Activated naive CD8-positive, alpha-beta T cell (primary cell): ENCODE data around the gene RAB25.
A peak's percentile ranks its signal among the peaks of the same experiment; 100 is the strongest.

Experiments used
- H3K27ac Mint-ChIP-seq: one replicate; pipeline ENCODE4 v1.8.0; 2021; ENCODE audit warnings: mixed read lengths
- H3K27me3 Mint-ChIP-seq: one replicate; pipeline ENCODE4 v1.8.0; 2021; ENCODE audit warnings: mixed read lengths
- H3K36me3 Mint-ChIP-seq: one replicate; pipeline ENCODE4 v1.8.0; 2021; ENCODE audit warnings: mixed read lengths
- H3K4me1 Mint-ChIP-seq: one replicate; pipeline ENCODE4 v1.8.0; 2021; ENCODE audit warnings: low read depth, mixed read lengths
- H3K4me3 Mint-ChIP-seq: one replicate; pipeline ENCODE4 v1.8.0; 2021; ENCODE audit warnings: mild to moderate bottlenecking, mixed read lengths
- H3K9me3 Mint-ChIP-seq: one replicate; pipeline ENCODE4 v1.8.0; 2021; ENCODE audit warnings: low read depth, mixed read lengths

RAB25 gene

GRCh38 chr1:156048663-156049258 is 12.2 kb upstream of the RAB25 start:
- no peak overlapping the region for H3K4me3 Mint-ChIP-seq
- H3K9me3 Mint-ChIP-seq: no peaks in the 10 kb centered on the region
- H3K36me3 Mint-ChIP-seq: no peaks in the 10 kb centered on the region
- no peaks in the 10 kb centered on the region for H3K27me3 Mint-ChIP-seq
- peaks cover 16% of the 10 kb centered on the region for H3K4me1 Mint-ChIP-seq
- no peak overlapping the region for H3K27ac Mint-ChIP-seq

- Mint-ChIP-seq H3K4me3 (no peak overlapping the region), H3K27me3 (no peaks in the 10 kb centered on the region), H3K4me1 (peaks cover 20% of the 10 kb centered on the region), H3K9me3 (no peaks in the 10 kb centered on the region), H3K36me3 (no peaks in the 10 kb centered on the region), H3K27ac (no peak overlapping the region)
These were observed 10.6 kb upstream of the RAB25 start for GRCh38 chr1:156050376-156050775.

DNA sequence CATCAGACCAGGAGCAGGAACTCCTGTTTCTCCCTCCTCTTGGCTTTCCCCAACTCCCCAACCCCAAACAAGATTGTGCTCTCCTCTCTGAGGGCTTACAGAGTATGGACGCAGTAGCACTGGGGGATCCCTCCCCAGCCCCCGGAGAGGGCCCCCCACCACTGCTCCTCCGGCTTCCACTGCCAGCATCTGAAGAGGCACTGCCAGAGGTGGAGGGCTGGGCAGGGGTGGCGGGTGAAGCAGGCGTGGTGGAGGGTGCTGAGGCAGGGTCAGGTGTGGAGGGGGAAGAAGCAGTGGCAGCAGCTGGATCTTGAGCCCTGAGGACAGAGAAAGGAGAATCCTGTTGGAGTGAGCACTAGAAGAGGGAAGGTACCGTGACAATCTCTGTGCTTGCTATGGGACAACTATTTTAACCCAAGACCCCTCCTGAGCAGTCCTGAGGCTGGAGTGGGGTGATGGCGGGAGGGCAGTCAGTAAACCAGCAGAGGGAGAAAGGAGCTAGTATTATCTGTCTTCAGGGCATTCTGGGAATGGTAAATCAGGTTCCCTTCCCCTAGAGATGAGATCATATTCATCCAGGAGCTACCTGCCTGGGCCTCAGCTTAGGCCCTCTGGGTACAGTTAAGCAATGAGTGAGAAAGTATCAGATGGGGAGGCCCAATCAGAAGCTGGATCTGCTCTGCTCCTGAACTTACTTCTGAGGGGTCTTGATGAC is 9.8 kb upstream of the RAB25 start:
- Mint-ChIP-seq H3K27ac (peak overlapping the region; percentile 6), H3K4me1 (peaks cover 25% of the 10 kb centered on the region), H3K36me3 (no peaks in the 10 kb centered on the region), H3K4me3 (peak overlapping the region; percentile 53), H3K27me3 (no peaks in the 10 kb centered on the region), H3K9me3 (no peaks in the 10 kb centered on the region)

DNA sequence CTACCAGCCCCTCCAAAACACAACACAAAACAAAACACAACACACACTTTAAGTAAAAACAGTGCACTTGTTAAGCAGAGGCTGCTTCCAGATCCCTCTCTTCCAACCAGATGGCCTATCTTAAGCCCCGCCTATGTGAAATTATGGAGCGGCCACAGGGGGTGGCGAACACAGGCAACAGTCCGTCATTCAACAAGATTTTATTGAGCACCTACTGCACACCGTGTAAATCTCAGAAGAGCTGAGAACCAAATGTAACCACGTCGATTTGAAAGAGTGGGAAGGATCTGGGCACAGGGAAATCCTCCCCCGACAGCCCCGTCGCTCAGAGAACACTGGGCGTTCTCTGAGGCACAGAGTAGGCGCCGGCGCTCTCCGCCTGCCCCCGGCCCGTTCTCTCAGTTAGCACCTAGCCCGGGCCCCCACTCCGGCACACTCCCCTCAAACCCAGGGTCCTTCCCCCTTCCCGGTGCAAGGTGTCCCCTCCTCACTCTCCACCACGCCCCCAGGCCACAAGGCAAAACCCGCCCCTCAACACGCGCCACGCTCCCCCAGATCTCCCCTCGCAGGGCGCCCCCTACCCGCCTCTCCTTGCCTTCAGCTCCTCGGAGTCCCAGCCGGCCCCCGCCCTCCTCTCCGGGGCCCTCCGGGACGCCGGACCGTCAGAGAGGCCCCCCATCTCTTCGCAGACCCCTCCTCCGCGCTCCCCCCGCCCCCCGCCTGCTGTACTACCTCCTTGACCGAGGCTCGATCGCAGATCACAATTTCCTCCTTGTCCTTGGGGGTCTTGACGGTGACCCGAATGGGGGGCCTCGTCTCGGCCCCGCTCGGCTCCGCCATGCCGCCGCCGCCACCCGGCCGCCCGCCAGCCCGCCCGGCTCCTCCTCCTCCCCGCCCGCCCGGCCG is 7.8 kb upstream of the RAB25 start:
- Mint-ChIP-seq H3K4me3 (peak overlapping the region; percentile 97), H3K4me1 (peaks cover 30% of the 10 kb centered on the region), H3K27me3 (no peaks in the 10 kb centered on the region), H3K27ac (peak overlapping the region; percentile 91), H3K36me3 (no peaks in the 10 kb centered on the region), H3K9me3 (no peaks in the 10 kb centered on the region)

DNA sequence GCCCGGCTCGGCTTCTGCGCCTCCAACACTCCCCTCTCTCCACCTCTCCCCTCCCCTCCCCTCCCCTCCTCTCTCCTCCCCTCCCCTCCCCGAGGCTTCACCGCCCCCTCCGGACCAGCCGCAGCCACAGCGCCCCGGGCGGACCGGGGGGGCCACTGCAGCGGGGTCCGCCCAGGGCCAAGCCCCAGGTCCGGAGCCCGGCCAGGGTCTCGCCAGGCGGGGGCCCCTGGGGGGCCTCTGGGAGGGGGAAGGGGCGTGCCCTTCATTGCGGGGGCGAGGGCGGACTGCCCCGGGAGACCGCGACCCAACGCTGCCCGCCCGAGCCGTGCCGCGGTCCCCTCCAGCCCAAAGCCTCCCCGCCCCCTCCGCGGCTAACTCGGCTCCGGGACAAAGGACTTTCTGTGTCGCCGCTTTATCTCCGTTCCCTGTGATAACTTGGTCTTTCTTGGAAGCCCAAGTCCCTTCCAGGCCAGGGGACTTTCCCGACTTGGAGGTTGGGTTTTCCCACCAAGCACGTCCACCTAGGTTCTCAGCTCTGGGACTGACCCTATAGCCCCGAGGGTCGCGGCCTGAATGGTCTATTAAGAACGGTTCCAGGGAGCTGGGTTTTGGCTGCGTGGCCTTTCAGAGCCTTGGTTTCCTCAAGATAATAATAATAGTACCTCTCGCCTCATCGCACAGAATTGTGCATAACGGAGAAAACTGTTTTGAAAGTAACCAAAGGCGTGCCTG is 7.0 kb upstream of the RAB25 start, which contains the start of gene UBQLN4:
TSS of gene UBQLN4 (minus strand) at position 31 of the 732 bp plus-strand sequence. CDS start 97 bp downstream, outside the sequence.
- Mint-ChIP-seq H3K27ac (peak within 1 kb of the TSS; percentile 98), H3K4me1 (peaks cover 30% of the 10 kb centered on the region), H3K36me3 (no peaks in the 10 kb centered on the region), H3K4me3 (peak within 1 kb of the TSS; percentile 97), H3K9me3 (no peaks in the 10 kb centered on the region), H3K27me3 (no peaks in the 10 kb centered on the region)

DNA sequence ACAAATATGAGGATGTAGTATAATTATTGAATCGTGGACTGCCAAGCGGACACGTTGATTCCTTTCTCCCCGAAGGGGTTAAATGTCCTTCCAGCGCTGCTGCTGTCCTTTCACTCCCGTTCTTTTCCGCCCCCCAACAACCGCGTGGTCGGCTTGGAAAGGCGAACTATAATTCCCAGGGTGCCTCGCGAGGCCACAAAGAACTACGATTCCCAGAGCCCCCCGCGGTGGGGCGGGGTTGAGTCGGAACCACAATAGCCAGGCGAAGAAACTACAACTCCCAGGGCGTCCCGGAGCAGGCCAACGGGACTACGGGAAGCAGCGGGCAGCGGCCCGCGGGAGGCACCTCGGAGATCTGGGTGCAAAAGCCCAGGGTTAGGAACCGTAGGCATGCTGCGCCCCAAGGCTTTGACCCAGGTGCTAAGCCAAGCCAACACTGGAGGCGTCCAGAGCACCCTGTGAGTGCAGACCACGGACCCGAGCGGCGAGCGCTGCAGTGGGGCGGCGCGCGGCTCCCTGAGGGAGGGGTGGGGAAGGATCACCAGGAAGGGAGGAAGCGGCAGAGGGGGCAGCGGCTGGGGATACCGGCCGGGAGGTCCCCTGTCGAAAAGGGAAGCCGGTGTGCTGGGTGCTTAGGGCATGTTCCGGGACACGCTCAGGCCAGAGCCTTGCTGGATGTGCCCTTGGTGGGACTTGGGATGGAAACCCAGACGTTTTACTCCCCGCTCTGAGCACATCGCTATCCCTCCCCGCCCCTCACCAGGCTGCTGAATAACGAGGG is 6.3 kb upstream of the RAB25 start, which contains the start of gene LAMTOR2:
TSS of gene LAMTOR2 (plus strand) at position 283 of the 781 bp plus-strand sequence. CDS start at position 391, 108 bp downstream.
- H3K36me3 Mint-ChIP-seq: no peaks in the 10 kb centered on the region
- peaks cover 30% of the 10 kb centered on the region for H3K4me1 Mint-ChIP-seq
- H3K27ac Mint-ChIP-seq: peak within 1 kb of the TSS; percentile 98
- H3K9me3 Mint-ChIP-seq: no peaks in the 10 kb centered on the region
- no peaks in the 10 kb centered on the region for H3K27me3 Mint-ChIP-seq
- peak within 1 kb of the TSS; percentile 97 for H3K4me3 Mint-ChIP-seq

DNA sequence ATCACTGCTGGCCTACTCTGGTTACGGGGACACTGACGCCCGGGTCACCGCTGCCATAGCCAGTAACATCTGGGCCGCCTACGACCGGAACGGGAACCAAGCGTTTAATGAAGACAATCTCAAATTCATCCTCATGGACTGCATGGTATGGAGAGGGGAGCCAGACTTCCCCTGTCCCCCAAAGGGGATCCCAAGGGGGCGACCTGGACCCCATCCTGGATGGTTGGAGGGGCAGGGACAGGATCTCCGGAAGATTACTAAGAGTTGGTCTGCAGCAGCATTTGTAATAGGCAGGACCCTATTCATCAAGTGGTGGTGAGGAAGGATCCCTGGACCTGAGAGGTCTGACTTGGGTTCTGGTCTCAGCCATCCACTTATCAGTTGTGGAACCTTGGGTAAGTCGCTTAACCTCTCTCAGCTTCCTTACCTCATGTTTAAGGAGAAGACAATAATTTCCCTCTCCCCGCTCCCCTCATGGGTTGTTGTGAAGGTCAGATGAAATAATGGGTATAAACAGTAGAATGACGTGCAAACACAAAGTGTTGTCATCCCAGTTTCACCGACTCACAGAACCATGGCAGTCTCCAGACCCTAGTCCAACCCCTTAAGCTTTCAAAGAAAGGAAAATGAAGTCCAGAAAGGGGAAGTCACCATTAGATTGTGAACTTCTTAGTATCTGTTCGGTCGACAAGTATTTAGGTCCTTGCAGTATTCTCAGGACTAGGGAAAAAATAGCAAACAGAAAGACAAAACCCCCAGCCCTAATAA is 5.5 kb upstream of the RAB25 start:
- no peaks in the 10 kb centered on the region for H3K9me3 Mint-ChIP-seq
- peak overlapping the region; percentile 93 for H3K4me3 Mint-ChIP-seq
- peak overlapping the region; percentile 46 for H3K27ac Mint-ChIP-seq
- no peaks in the 10 kb centered on the region for H3K36me3 Mint-ChIP-seq
- H3K4me1 Mint-ChIP-seq: peaks cover 30% of the 10 kb centered on the region
- H3K27me3 Mint-ChIP-seq: no peaks in the 10 kb centered on the region

DNA sequence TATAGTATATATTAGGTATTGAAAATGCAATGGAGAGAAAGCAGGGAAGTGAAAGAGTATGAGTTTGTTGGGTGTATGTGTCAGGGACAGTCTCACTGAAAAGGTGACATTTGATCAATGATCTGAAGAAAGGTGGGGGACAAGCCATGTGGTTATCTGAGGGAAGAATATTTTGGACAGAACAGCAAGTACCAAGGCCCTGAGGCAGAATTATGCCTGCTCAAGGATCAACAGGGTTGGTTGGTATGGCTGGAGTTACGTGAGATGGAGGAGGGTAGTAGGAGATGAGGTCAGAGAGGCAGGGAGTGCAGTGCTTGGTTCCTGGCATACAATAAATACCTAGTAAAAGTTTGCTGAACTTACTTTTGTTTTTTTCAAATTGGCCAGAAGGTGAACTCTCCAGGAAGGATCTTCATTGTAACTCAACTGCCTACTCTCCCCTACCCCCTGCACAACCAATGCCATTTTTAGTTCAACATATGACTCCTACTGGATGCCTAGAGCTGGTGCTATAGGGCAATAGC is 4.6 kb upstream of the RAB25 start:
- Mint-ChIP-seq H3K27me3 (no peaks in the 10 kb centered on the region), H3K9me3 (no peaks in the 10 kb centered on the region), H3K36me3 (no peaks in the 10 kb centered on the region), H3K4me1 (peaks cover 28% of the 10 kb centered on the region), H3K27ac (no peak overlapping the region), H3K4me3 (peak overlapping the region; percentile 27)

- no peak overlapping the region for H3K4me3 Mint-ChIP-seq
- no peaks in the 10 kb centered on the region for H3K36me3 Mint-ChIP-seq
- H3K27me3 Mint-ChIP-seq: no peaks in the 10 kb centered on the region
- H3K9me3 Mint-ChIP-seq: no peaks in the 10 kb centered on the region
- H3K27ac Mint-ChIP-seq: no peak overlapping the region
- peaks cover 7% of the 10 kb centered on the region for H3K4me1 Mint-ChIP-seq
These were observed 1.2 kb downstream of the RAB25 start for GRCh38 chr1:156062189-156062588.

DNA sequence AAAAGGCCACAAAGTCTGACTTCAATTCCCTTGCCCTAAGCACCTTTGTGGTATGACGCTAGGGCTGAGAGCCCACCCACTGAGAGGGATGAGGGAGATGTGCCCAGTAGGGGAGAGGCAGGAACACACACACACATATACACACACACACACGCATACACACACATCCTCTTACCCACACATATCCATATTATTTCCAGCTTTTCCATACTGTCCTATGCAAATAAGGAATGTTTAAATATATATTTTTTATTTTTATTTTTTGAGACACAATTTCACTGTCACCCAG is 3.0 kb downstream of the RAB25 start:
- H3K4me1 Mint-ChIP-seq: peaks cover 7% of the 10 kb centered on the region
- H3K27ac Mint-ChIP-seq: no peak overlapping the region
- H3K4me3 Mint-ChIP-seq: no peak overlapping the region
- H3K27me3 Mint-ChIP-seq: no peaks in the 10 kb centered on the region
- no peaks in the 10 kb centered on the region for H3K36me3 Mint-ChIP-seq
- no peaks in the 10 kb centered on the region for H3K9me3 Mint-ChIP-seq

DNA sequence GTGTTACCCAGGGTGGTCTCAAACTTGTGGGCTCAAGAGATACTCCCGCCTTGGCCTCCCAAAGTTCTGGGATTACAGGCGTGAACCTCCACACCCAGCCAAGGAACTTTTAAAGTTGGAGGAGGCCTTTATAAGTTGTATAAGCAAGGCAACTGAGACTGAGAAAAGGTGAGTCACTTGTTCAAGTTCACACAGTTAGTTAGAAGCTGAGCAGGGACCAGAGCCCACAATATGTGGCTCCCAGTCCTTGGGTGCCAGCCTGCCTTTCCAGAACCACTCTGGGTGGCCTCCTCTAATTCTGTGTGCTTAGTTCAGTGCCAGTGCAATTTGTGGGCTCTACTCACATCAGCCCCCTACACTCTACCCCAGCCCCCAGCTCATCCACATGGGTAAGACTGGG is 3.7 kb downstream of the RAB25 start:
- H3K36me3 Mint-ChIP-seq: no peaks in the 10 kb centered on the region
- no peak overlapping the region for H3K27ac Mint-ChIP-seq
- peaks cover 7% of the 10 kb centered on the region for H3K4me1 Mint-ChIP-seq
- H3K9me3 Mint-ChIP-seq: no peaks in the 10 kb centered on the region
- no peak overlapping the region for H3K4me3 Mint-ChIP-seq
- no peaks in the 10 kb centered on the region for H3K27me3 Mint-ChIP-seq

DNA sequence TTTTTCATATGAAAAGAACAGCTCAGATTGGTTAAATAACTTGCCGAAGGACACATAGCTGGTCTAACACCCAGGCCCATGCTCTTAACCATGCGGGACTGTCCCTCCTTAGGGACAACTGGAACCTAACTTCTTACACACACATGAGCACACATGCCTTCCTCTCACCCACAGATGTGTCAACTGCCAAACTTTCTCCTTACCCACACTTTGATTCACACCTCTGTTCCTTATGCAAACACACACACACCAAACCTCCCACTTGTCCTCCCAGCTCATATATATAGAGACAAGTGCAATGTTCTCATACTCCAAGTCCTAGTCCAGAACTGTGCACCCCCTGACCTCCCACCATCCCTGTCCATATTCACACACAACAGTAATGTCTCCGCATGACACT is 4.3 kb downstream of the RAB25 start:
- peaks cover 7% of the 10 kb centered on the region for H3K4me1 Mint-ChIP-seq
- no peak overlapping the region for H3K4me3 Mint-ChIP-seq
- no peak overlapping the region for H3K27ac Mint-ChIP-seq

DNA sequence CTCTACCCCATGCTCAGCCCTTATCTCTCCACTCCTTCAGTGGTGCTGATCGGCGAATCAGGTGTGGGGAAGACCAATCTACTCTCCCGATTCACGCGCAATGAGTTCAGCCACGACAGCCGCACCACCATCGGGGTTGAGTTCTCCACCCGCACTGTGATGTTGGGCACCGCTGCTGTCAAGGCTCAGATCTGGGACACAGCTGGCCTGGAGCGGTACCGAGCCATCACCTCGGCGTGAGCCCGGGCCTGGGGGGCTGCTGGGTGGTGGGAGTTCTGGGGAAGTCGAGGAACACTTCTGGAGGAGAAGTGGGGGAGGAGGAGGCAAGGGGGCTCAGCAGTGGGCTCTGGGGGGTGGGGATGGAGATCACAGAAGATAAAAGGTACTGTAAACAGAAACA is 4.9 kb downstream of the RAB25 start:
- Mint-ChIP-seq H3K27ac (no peak overlapping the region), H3K27me3 (no peaks in the 10 kb centered on the region), H3K4me1 (peaks cover 7% of the 10 kb centered on the region), H3K4me3 (no peak overlapping the region), H3K36me3 (no peaks in the 10 kb centered on the region), H3K9me3 (no peaks in the 10 kb centered on the region)

More for the DNA sequence above, 4.3 kb downstream of the RAB25 start:
- Mint-ChIP-seq H3K27me3 (no peaks in the 10 kb centered on the region), H3K36me3 (no peaks in the 10 kb centered on the region), H3K9me3 (no peaks in the 10 kb centered on the region)
